CD4-positive, alpha-beta T cell (primary cell): ENCODE results near the gene ONECUT3. TPM values are rescaled to one million over a fixed set of nuclear protein-coding genes. Genes with fewer than 3 reads are reported as not detected.

Experiments
- ATAC-seq: fragments of 200-7000 bp; cut with Tn5 transposase; one replicate; pipeline ENCODE4 v1.10.0; 2022; ENCODE audit warnings: mild to moderate bottlenecking; ENCODE audit not compliant: poor library complexity
- CTCF ChIA-PET: fragments of 350-600 bp; sonication (Branson Sonifier 250); formaldehyde crosslinking; loops from one replicate; lab custom pipeline; 2021; ENCODE audit warnings: antibody characterized with exemption, inconsistent platforms; lab: Charles Lee
- POLR2A ChIA-PET: fragments of 350-600 bp; sonication (Branson Sonifier 250); formaldehyde crosslinking; loops from one replicate; lab custom pipeline; 2021; ENCODE audit warnings: antibody characterized with exemption, inconsistent platforms; lab: Charles Lee
- DNase-seq, 14 experiments: peaks; one replicate each; pipeline ENCODE4 v3.0.0-alpha.2; 2013 to 2020; ENCODE audit warnings: mixed read lengths in 2 of 14
- H3K27ac ChIP-seq, 2 donors: one replicate each; pipeline versions ENCODE4 v1.5.1 to v1.7.0; 2013; ENCODE audit warnings: low read length in 2 of 2, low read depth in 1 of 2, mild to moderate bottlenecking in 1 of 2
- H3K27me3 ChIP-seq, 2 experiments: 1 replicate in 1 of 2; 2 replicates in 1 of 2; pipeline versions ENCODE4 v1.6.1 to v1.7.0; 2013; ENCODE audit warnings: low read length in 2 of 2, control low read depth in 1 of 2, mild to moderate bottlenecking in 1 of 2, moderate library complexity in 1 of 2; ENCODE audit not compliant: insufficient read depth in 2 of 2, control insufficient read depth in 1 of 2
- H3K36me3 ChIP-seq: one replicate; pipeline ENCODE4 v1.6.1; 2013; ENCODE audit warnings: low read length, control low read depth; ENCODE audit not compliant: insufficient read depth
- H3K4me1 ChIP-seq: one replicate; pipeline ENCODE4 v1.6.1; 2013; ENCODE audit warnings: low read length, control low read depth; ENCODE audit not compliant: insufficient read depth
- H3K4me3 ChIP-seq: one replicate; pipeline ENCODE4 v1.5.1; 2013; ENCODE audit warnings: mild to moderate bottlenecking, low read length, moderate library complexity
- H3K9me3 ChIP-seq, 2 experiments: 1 replicate in 1 of 2; 2 replicates in 1 of 2; pipeline versions ENCODE4 v1.6.1 to v1.7.0; 2013; ENCODE audit warnings: low read length in 2 of 2, mild to moderate bottlenecking in 2 of 2, control low read depth in 1 of 2, moderate library complexity in 1 of 2; ENCODE audit not compliant: control insufficient read depth in 1 of 2, insufficient read depth in 1 of 2
- H3K27ac Mint-ChIP-seq: one replicate; pipeline ENCODE4 v1.8.0; 2020; ENCODE audit warnings: mixed read lengths
- H3K27me3 Mint-ChIP-seq: one replicate; pipeline ENCODE4 v1.8.0; 2021; ENCODE audit warnings: mixed read lengths
- H3K36me3 Mint-ChIP-seq: one replicate; pipeline ENCODE4 v1.8.0; 2021; ENCODE audit warnings: low read depth, mixed read lengths
- H3K4me1 Mint-ChIP-seq: one replicate; pipeline ENCODE4 v1.8.0; 2021; ENCODE audit warnings: low read depth, mixed read lengths
- H3K4me3 Mint-ChIP-seq: one replicate; pipeline ENCODE4 v1.8.0; 2020; ENCODE audit warnings: mild to moderate bottlenecking, mixed read lengths
- H3K9me3 Mint-ChIP-seq: one replicate; pipeline ENCODE4 v1.8.0; 2020; ENCODE audit warnings: mixed read lengths
- intact Hi-C, 2 experiments: fragments of 100-400 bp; cut with DNase I in 1 of 2; cut with micrococcal nuclease in 1 of 2; formaldehyde crosslinking; loops; one replicate each; pipeline versions ENCODE4 v1.15.1 to v1.9.0; 2023 to 2025; cut with DNase I, micrococcal nuclease
- total RNA-seq, 174 experiments: library from RNA in 2 of 174; stranded (reverse) in 2 of 174; gene quantifications; one replicate each; pipeline ENCODE4 v1.2.3 and lab custom pipeline; 2021 to 2026
- TF ChIP-seq, protein P1 (sequence below): fragments of 200-600 bp; IDR thresholded peaks from one replicate; pipeline ENCODE4 v1.8.0; 2022; ENCODE audit warnings: antibody characterized with exemption, mild to moderate bottlenecking

Gene ONECUT3
- total RNA-seq, 2 experiments from 2014 or later: not detected

DNA sequence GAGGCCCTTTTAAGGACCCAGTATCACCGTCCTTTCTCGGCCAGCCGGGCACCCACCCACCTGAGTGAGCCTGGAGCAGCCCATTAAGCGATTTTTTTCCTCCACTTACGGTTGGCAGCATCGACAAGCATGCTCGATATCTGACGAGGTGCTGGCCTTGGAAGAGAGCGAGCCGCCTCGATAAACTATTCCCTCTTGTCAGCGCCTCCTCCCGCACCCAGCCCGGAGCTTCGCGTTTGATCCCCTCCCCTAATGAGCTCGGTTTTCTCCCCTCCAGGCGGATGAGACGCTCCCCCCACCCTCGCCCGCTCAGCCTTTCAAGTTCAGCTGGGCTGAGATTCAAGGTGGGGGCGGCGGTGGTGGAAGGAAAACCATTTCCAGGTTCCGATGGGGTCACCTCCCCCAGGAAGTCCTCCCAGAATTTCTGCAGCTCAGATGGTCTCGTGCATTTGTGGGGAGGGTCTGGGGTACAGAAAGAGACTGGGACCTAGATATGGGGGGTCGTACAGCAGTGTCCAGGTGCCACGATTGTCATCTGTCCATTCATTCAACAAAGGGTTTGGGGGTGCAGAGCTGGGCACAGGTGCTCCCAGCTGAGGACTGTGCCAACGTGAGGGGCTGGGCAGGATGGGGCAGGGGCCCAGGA lies 18.9 kb upstream of the ONECUT3 start:
- H3K27ac Mint-ChIP-seq: no peak overlapping the region
- no peak overlapping the region for H3K4me3 Mint-ChIP-seq
- ChIA-PET CTCF (no interaction called here), POLR2A (no interaction called here)
- no peaks in the 10 kb centered on the region for H3K36me3 Mint-ChIP-seq
- H3K36me3 ChIP-seq: no peaks in the 10 kb centered on the region
- H3K4me3 ChIP-seq: no peak overlapping the region
- H3K27me3 ChIP-seq: peaks cover 32 to 36% of the 10 kb centered on the region in 2 experiments
- TF ChIP-seq, protein P1, sequence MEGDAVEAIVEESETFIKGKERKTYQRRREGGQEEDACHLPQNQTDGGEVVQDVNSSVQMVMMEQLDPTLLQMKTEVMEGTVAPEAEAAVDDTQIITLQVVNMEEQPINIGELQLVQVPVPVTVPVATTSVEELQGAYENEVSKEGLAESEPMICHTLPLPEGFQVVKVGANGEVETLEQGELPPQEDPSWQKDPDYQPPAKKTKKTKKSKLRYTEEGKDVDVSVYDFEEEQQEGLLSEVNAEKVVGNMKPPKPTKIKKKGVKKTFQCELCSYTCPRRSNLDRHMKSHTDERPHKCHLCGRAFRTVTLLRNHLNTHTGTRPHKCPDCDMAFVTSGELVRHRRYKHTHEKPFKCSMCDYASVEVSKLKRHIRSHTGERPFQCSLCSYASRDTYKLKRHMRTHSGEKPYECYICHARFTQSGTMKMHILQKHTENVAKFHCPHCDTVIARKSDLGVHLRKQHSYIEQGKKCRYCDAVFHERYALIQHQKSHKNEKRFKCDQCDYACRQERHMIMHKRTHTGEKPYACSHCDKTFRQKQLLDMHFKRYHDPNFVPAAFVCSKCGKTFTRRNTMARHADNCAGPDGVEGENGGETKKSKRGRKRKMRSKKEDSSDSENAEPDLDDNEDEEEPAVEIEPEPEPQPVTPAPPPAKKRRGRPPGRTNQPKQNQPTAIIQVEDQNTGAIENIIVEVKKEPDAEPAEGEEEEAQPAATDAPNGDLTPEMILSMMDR: no peak
- DNase-seq (no peak), ATAC-seq (no peak)
- intact Hi-C loops: no loop called here
- H3K9me3 Mint-ChIP-seq: no peaks in the 10 kb centered on the region
- no peak overlapping the region for H3K27ac ChIP-seq
- no peaks in the 10 kb centered on the region for H3K4me1 ChIP-seq
- peaks cover 58% of the 10 kb centered on the region for H3K27me3 Mint-ChIP-seq
- no peaks in the 10 kb centered on the region for H3K4me1 Mint-ChIP-seq
- H3K9me3 ChIP-seq: peaks cover 0 to 23% of the 10 kb centered on the region in 2 experiments

DNA sequence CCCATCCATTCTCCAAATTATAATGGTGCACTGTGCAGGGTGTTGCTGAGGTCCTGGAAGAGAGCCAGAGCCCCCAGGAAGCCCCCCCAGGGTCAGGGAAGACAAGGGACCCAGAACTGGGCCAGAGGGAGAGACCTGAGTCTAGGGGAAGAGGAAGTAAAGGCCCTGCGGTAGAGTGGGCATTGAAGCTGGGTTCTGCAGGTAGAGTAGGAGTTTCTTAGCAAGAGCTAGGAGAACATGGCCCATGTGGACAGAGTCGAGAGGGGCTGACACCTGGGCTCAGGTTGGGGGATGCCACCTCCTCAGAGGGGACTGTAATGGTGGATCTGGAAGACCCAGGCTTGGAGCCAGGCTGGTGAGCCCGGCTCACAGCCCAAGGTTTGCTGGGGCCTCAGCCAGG lies 17.0 kb upstream of the ONECUT3 start:
- H3K4me1 Mint-ChIP-seq: no peaks in the 10 kb centered on the region
- H3K9me3 ChIP-seq: peaks cover 0 to 34% of the 10 kb centered on the region in 2 experiments
- H3K27ac ChIP-seq: no peak overlapping the region
- H3K36me3 Mint-ChIP-seq: no peaks in the 10 kb centered on the region
- ATAC-seq (no peak), DNase-seq (no peak)
- H3K4me3 ChIP-seq: no peak overlapping the region
- POLR2A ChIA-PET: no interaction called here
- no peak overlapping the region for H3K27ac Mint-ChIP-seq
- peaks cover 32 to 34% of the 10 kb centered on the region in 2 experiments for H3K27me3 ChIP-seq
- H3K4me3 Mint-ChIP-seq: no peak overlapping the region
- intact Hi-C loops: no loop called here
- H3K27me3 Mint-ChIP-seq: peaks cover 61% of the 10 kb centered on the region
- no peaks in the 10 kb centered on the region for H3K36me3 ChIP-seq
- H3K4me1 ChIP-seq: no peaks in the 10 kb centered on the region
- TF ChIP-seq, protein P1: no peak
- H3K9me3 Mint-ChIP-seq: peaks cover 2% of the 10 kb centered on the region
- CTCF ChIA-PET: no interaction called here

DNA sequence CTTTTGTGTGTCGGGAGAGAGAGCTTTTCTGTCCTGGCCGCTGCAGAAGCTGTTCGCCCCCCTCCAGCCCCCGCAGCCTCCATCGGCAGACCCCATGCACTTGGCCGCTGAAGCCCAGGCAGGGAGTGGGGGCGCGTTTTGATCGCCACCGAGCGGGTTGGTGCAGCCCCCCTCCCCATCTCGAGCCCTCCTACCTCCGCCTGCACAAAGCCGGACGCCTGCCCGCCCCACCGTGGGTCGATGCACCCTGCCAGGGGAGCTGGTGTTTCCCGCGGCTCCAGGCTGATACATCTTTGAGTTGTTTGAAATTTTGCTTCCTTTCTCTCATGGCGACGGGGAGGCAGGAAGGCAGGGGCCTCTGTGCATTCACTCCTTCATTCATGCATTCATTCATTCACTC lies 16.4 kb upstream of the ONECUT3 start:
- intact Hi-C loops: no loop called here
- TF ChIP-seq, protein P1: no peak
- DNase-seq: no peak
- H3K27ac ChIP-seq: no peak overlapping the region
- ChIA-PET CTCF (no interaction called here), POLR2A (no interaction called here)
- H3K4me1 Mint-ChIP-seq: no peaks in the 10 kb centered on the region
- H3K4me3 ChIP-seq: no peak overlapping the region
- peaks cover 0 to 34% of the 10 kb centered on the region in 2 experiments for H3K9me3 ChIP-seq
- H3K36me3 Mint-ChIP-seq: no peaks in the 10 kb centered on the region
- ATAC-seq: no peak
- H3K27me3 ChIP-seq: peaks cover 32 to 34% of the 10 kb centered on the region in 2 experiments
- H3K9me3 Mint-ChIP-seq: peaks cover 2% of the 10 kb centered on the region
- H3K36me3 ChIP-seq: no peaks in the 10 kb centered on the region
- H3K27ac Mint-ChIP-seq: no peak overlapping the region
- H3K27me3 Mint-ChIP-seq: peaks cover 62% of the 10 kb centered on the region
- H3K4me1 ChIP-seq: no peaks in the 10 kb centered on the region
- H3K4me3 Mint-ChIP-seq: no peak overlapping the region
